Measurements from ENCODE around the gene CCDC71. TPM values are rescaled to one million over a fixed set of nuclear protein-coding genes. Genes with fewer than 3 reads are reported as not detected.

CCDC71 gene
- total and polyA plus RNA-seq, 2 of the 13 experiments (the other 11 are each of a cell fraction or from before 2014, with no cell fraction given): 9.7 to 14.3 TPM

- TF ChIP-seq PCBP1 (IDR thresholded peaks at IDR 0.05; ENCODE audit: borderline replicate concordance, low read depth, low read length): 0 out of 2 replicates have a peak, but pooled peaks have one; percentile 86
- no peak for TF ChIP-seq ZZZ3 (CRISPR knock-in tag; IDR thresholded peaks at IDR 0.05; ENCODE audit: borderline replicate concordance)
- peak; percentile 79 for TF ChIP-seq YY1 (IDR thresholded peaks at IDR 0.05; ENCODE audit: insufficient read depth, insufficient replicate concordance, low read depth, low read length)
- 0 out of 2 replicates have a peak, but pooled peaks have one; percentile 49 for TF ChIP-seq SPEN (CRISPR knock-in tag; IDR thresholded peaks at IDR 0.05; ENCODE audit: low read depth)
- TF ChIP-seq NR2F6 (IDR thresholded peaks at IDR 0.05): no peak; the same call in 1 of the 2 replicates
- TF ChIP-seq NR2F6 (CRISPR knock-in tag; IDR thresholded peaks at IDR 0.05): peak; percentile 17; the same call in 1 of the 2 replicates
- TF ChIP-seq HOXD1 (CRISPR knock-in tag; IDR thresholded peaks at IDR 0.05): no peak
- no peak for TF ChIP-seq TIGD3 (CRISPR knock-in tag; IDR thresholded peaks at IDR 0.05; ENCODE audit: borderline replicate concordance)
- TF ChIP-seq SAFB2 (CRISPR knock-in tag; IDR thresholded peaks at IDR 0.05; ENCODE audit: borderline replicate concordance, low read depth): no peak
These were observed 32.7 kb downstream of the CCDC71 start (continued) for GRCh38 chr3:49133226-49133951.

GRCh38 chr3:49132437-49133225 lies 33.5 kb downstream of the CCDC71 start, which contains the start of gene LAMB2:
Gene LAMB2, minus strand, starts transcription at chr3:49133050. Its CDS starts 183 bp downstream, at chr3:49132867.
- ATAC-seq (peak; percentile 69), DNase-seq (ENCODE audit: low spot score) (peak; percentile 79), FAIRE-seq (peak; percentile 75)
- Histone ChIP-seq H3K4me1 (ENCODE audit: insufficient read depth, low read length) (peaks cover 39% of the 10 kb centered on the region), H3K36me3 (replicated peaks in 1 of 2; ENCODE audit: control insufficient read depth in 1 of 2, insufficient read depth in 2 of 2, low read length in 2 of 2) (peaks cover 5 to 10% of the 10 kb centered on the region in 2 experiments; a peak in 2 of 5 replicates), H3K79me2 (ENCODE audit: insufficient read depth, low read length) (peaks cover 15% of the 10 kb centered on the region), H3K4me3 (replicated peaks in 1 of 3; ENCODE audit: insufficient read depth in 1 of 3, low read depth in 2 of 3, low read length in 3 of 3) (peak within 1 kb of the TSS; percentile 72 to 78 (median 77)), H3K27ac (ENCODE audit: extremely low read length, insufficient read depth, low read length) (peak within 1 kb of the TSS; percentile 80), H3K27me3 (ENCODE audit: control insufficient read depth in 1 of 2, insufficient read depth in 2 of 2, low read length in 2 of 2) (no peaks in the 10 kb centered on the region), H3K4me2 (ENCODE audit: low read depth, low read length) (peak within 1 kb of the TSS; percentile 97), H3K9me3 (ENCODE audit: low read length) (no peaks in the 10 kb centered on the region), H2AFZ (ENCODE audit: low read length) (peak within 1 kb of the TSS; percentile 99), H3K9ac (ENCODE audit: insufficient read depth, low read depth, low read length) (peak within 1 kb of the TSS; percentile 75), H4K20me1 (ENCODE audit: insufficient read depth, low read length) (no peaks in the 10 kb centered on the region)
- ChIA-PET CTCF (ENCODE audit: low intra/inter-chr PET ratio, low total read pairs) (no interaction called here), POLR2A (interaction anchor here (0.6 to 8.5 kb wide), 20 partner anchors 9 to 659 kb away, joined by 3 to 110 read pairs (median 5); partner anchors contain the start of genes GPX1, IMPDH2, KLHDC8B and NDUFAF3)
- TSS peak; percentile 91 for BruUV-seq (replicated peaks)
- intact Hi-C loops (cut with micrococcal nuclease; ENCODE audit: unreplicated experiment): loop anchor here (5.0 kb wide), 1 partner anchor 40 kb away; the partner anchor contains the start of gene QRICH1
- WGBS (ENCODE audit: low lambda C conversion rate): 2% methylated on average over 19 of the region's 28 CpGs
- in situ Hi-C loops (cut with HindIII; ENCODE audit: extremely low pct_ligation_motif_present, low pct_unique_long_range_greater_than_20kb): no loop called here
- TF ChIP-seq RAD51 (IDR thresholded peaks at IDR 0.05; ENCODE audit: borderline replicate concordance): no peak
- TF ChIP-seq ZNF761 (CRISPR knock-in tag; conservative IDR thresholded peaks at IDR 0.05): no peak
- TF ChIP-seq YEATS2 (CRISPR knock-in tag; IDR thresholded peaks at IDR 0.05; ENCODE audit: borderline replicate concordance): peak; percentile 68; the same call in 1 of the 2 replicates
- TF ChIP-seq FOXA3 (CRISPR knock-in tag; IDR thresholded peaks at IDR 0.05): no peak
- no peak for TF ChIP-seq ZXDC (CRISPR knock-in tag; IDR thresholded peaks at IDR 0.05)
- TF ChIP-seq KLF11 (CRISPR knock-in tag; IDR thresholded peaks at IDR 0.05): no peak

All from HepG2 (cell line).